G401 (cell line): Measurements from ENCODE around the gene GABRA4. TPM values are rescaled to one million over a fixed set of nuclear protein-coding genes. Genes with fewer than 3 reads are reported as not detected.

Experiments used
- DNase-seq: peaks from one replicate; pipeline ENCODE4 v3.0.0-alpha.2; 2015; ENCODE audit warnings: low spot score
- in situ Hi-C: cut with HindIII; loops from 2 replicates; pipeline ENCODE4 v1.10.0; 2016; ENCODE audit warnings: low sequenced_read_pairs, mixed read lengths
- total RNA-seq: library from RNA; depleted of rRNA; stranded (reverse); fragments of >200 nt; shearing (Covaris generic); gene quantifications from 2 replicates; pipeline ENCODE4 v1.2.3, GENCODE V29; 2014; rRNA removed

GABRA4 gene
- total RNA-seq: not detected in 2 replicates

DNA sequence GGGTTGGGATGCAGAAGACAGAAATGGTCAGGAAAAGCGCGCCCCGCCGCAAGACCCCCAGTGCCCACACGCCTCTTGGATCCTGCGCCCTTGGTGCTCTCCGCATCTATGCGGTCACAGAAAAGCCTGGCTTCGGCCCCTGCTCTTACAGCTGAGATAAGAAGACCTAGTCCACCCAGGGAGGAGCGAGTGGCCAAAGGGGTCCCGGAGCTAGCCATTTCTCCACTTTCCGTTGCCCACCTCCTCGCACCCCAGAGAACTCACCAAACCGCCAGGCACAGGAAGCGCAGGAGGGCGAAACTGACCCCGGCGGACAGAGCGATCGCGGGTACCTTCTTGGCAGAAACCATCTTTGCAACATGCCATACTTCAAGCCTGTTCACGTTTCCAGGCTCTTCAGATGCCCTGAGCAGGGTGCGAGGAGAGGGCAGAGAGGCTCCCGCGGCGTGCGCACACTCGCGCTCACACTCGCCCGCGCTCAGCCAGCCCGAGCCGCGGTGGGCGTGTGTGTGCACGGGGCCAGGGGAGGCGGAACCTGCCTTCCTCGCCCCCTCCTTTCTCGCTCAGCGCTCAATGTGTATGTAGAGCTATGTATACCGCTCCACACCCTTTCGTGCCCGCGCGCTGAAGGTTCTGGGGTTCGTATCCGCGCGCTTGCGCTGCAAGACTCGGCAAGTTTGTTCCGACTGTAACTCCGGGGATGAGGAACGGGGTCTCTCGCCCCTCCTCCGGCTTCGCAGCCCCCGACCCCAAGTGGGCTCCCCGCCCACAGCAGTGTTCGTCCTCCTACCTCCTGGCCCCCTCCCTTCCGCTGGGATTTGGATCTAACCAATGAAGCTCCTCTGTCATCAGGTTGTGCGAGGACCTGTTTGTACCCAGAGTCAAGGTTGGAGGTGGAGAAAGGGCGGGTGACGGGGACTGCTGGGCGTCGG is at the start of gene GABRA4:
Gene GABRA4 (minus strand): TSS at position 507 of the 932 bp plus-strand sequence. CDS start 157 bp downstream, at position 350.
- no peak for DNase-seq
- in situ Hi-C loops: no loop called here

- no peak for DNase-seq
- in situ Hi-C loops: no loop called here
These were observed 47.4 kb upstream of the GABRA4 start for GRCh38 chr4:47040828-47041227.

- in situ Hi-C loops: no loop called here
- no peak for DNase-seq
These were observed 44.9 kb upstream of the GABRA4 start for GRCh38 chr4:47038263-47038662.

GRCh38 chr4:47032405-47033106 is 39.2 kb upstream of the GABRA4 start:
- DNase-seq: peak; percentile 81

DNA sequence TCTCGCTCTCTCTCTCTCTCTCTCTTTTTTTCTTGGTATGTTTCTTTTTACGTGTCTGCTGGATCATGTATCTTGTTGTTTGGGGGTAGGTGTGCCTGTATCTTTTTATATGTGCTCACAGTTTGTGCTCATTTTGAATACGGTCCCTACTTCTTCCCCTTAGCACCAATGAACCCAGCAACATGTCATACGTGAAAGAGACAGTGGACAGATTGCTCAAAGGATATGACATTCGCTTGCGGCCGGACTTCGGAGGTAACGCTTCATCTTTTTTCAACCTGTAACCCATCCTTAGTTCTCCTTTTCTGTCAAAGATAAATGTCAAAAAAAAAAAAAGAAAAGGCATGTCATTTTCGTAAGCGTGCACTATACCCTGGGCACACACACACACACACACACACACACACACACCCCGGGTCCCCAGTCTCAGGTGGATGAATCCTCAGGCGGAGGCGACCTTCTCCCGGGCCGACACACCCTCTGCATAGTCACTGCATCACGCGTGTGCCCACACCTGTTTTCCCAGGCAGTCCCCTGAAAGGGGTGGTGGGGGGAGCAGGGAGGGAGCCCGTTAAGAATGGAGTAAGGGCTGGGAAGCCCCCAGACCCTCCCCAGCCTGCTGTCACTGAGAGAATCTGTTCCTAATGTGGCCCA is 38.5 kb upstream of the GABRA4 start:
- in situ Hi-C loops: no loop called here
- DNase-seq: peak; percentile 62

More at GRCh38 chr4:47032405-47033106, 39.2 kb upstream of the GABRA4 start:
- in situ Hi-C loops: no loop called here

- in situ Hi-C loops: no loop called here
- peak; percentile 82 for DNase-seq
These were observed 37.8 kb upstream of the GABRA4 start, which contains the start of gene GABRB1 for GRCh38 chr4:47031011-47031678. Gene GABRB1 (plus strand): TSS chr4:47031567.

- in situ Hi-C loops: no loop called here
- DNase-seq: no peak
These were observed 24.1 kb upstream of the GABRA4 start for GRCh38 chr4:47017494-47017893.

GRCh38 chr4:47017081-47017480 is 23.7 kb upstream of the GABRA4 start:
- DNase-seq: no peak
- in situ Hi-C loops: no loop called here

GRCh38 chr4:47013373-47013772 is 20.0 kb upstream of the GABRA4 start:
- no peak for DNase-seq
- in situ Hi-C loops: no loop called here

DNA sequence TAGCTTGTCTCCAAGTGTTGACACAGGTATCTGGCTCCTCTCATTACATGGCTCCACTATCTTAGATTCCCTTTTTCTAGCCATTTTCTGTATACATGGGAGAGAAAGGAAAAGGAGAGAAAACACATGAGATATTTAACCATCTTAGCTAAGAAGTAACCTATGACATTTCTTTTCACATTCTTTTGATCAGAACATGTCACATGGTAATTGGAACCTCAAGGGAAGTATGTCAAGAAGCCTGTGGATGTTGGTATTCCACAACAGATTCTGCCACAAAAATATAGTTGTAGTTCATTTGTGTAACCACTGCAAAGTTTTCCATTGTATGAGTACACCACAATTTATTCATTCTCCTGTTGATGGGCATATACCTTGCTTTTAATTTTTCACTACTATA is 19.3 kb upstream of the GABRA4 start:
- DNase-seq: no peak
- in situ Hi-C loops: no loop called here

DNA sequence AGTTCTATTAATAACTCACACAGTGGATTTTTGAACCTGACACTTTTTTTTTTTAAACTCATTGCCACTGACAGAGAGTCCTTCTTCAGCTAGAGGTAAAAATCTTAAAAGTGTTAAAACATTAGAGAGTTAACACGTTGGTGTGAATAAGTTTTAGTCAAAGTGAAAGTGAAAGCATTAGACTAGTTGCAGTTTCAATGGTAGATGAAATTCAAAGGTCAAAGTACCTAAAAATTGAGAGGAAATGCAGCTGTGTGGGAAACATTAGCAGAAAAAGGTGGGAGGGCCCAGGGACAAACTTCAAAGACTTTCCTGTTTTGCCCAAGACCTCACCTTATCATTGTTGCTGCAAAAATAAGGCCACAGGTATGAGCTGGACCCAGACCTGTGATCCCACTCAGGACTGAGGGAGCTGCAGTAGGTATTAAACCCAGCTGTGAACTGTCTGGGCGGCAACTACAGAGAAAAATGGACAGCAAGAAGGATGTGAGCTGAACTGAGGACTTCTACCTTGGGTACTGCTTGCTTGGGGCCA is 17.6 kb upstream of the GABRA4 start:
- in situ Hi-C loops: no loop called here
- no peak for DNase-seq

DNA sequence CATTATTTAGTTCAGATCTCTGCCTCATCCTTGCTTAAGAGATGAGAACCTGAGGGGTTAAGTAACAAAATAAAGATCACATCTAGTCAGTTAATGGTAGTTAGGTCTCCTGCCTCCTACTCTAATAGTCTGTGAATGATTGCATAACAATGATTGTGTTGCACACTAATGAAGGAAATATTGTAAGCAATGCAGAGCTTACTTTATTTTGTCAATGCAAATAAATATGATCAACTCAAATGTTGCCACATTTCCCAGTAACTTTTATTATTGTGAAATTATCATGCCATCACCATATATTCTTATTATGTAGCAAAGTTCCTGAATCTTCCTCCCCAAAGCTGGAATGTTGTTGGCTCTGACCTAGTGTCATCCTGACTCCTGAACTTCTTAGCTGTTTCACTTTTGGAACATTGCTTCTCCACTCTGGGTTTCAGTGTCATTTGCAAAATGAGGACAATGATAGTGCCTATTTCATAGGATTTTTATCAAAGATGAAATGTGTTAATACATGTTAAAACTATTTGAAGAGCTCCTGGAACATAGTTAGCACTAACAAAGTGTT is 17.0 kb upstream of the GABRA4 start:
- in situ Hi-C loops: no loop called here
- no peak for DNase-seq

DNA sequence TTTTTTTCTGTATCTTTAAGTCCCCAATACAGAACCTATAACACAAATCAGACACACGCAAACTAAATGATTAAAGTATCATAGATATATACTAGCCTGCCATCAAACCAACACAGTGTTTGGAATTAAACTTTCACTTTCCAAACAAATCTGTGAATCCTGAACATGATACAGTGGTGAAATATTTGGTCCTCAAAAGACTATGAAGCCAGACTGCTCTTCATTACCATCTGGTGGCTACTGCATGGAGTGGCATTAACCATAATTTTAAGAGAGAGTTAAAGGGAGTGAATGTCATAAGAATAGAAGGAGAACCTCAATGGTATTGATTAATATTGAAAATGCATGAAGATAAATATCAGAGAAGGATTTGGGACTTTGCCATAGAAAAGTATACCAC is 9.2 kb upstream of the GABRA4 start:
- DNase-seq: no peak
- in situ Hi-C loops: no loop called here

- DNase-seq: no peak
- in situ Hi-C loops: no loop called here
These were observed 7.0 kb upstream of the GABRA4 start for GRCh38 chr4:47000406-47000805.

GRCh38 chr4:46999566-46999965 is 6.2 kb upstream of the GABRA4 start:
- in situ Hi-C loops: no loop called here
- no peak for DNase-seq

DNA sequence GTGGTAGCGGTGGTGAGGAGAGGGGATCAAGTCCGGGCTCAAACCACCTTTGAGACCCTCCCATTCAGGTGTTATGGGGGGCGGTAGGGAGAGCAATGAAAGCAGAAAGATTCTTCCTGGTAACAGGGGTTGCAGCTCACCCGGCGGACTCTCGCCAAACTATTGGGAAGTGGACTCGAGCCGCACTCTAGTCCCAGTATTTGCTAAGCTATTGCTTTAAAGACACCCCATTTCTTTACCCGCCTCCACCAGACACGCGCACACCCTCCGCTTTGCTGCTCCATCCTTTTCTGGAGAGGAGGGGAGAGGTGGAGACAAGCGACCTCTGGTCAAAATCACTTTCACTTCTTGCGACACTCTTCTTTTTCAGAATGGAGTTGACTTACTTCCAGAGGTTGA is 625 bp upstream of the GABRA4 start:
- in situ Hi-C loops: no loop called here
- no peak for DNase-seq

- in situ Hi-C loops: no loop called here
- DNase-seq: no peak
These were observed 1.0 kb downstream of the GABRA4 start for GRCh38 chr4:46992338-46992737.

DNA sequence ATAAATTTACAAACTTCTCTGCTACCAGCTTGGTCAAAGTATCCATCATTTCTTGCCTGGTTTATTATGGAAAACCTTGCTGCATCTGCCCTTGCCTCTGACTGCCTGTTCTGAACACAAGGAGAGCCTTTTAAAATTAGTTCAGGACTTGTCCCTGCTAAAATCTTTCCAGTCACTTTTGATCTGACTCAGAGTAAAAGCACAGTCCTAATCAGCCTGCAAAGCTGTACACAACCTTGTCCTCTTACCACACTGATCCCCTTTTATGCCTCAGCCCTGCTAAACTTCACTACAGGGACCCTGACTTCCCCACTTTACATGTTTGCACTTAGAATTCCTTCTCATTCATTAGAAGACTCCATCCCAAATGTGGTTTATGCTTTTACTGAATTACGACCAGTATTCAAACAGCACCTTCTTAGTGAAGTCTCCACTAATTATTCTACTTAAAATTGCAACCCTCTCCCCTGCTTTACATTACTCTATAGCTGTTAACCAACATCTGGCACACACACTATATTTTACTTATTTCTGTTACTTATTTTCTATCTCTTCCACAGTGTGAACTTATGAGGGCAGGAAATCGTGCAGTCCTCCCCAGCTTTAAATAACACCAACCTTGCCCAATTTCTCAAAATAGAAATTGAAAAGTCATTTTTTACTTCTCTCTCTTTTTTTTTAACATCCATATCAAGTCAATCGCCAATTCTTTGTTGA is 6.3 kb downstream of the GABRA4 start:
- in situ Hi-C loops: no loop called here
- DNase-seq: no peak
